IMR-90 (cell line): ENCODE data around the gene CYGB. TPM values are rescaled to one million over a fixed set of nuclear protein-coding genes. Genes with fewer than 3 reads are reported as not detected.

Experiments used
- ATAC-seq: fragments of 200-7000 bp; cut with Tn5 transposase; 2 replicates; pipeline ENCODE4 v1.9.1; 2020; ENCODE audit warnings: low read depth, mild to moderate bottlenecking, moderate library complexity
- BruUV-seq: library from RNA; stranded (reverse); fragments of 400-500 nt; replicated peaks from 2 replicates; lab custom pipeline; 2021; lab: Mats Ljungman, UMichigan
- CTCF ChIA-PET: fragments of 300-600 bp; formaldehyde crosslinking; extraction: SDS; loops from one replicate; lab custom pipeline; 2021; ENCODE audit warnings: antibody characterized with exemption; lab: Yijun Ruan, JAX
- POLR2A ChIA-PET: fragments of 300-600 bp; sonication (Branson Sonifier 250); formaldehyde crosslinking; loops from one replicate; lab custom pipeline; 2022; ENCODE audit warnings: antibody characterized with exemption; ENCODE audit not compliant: unreplicated experiment; lab: Charles Lee
- DNase-seq: peaks from one replicate; pipeline ENCODE4 v3.0.0; 2013
- H2AFZ ChIP-seq: replicated peaks from 2 replicates; pipeline ENCODE3; 2013; ENCODE audit warnings: low read length, mild to moderate bottlenecking; ENCODE audit not compliant: poor library complexity
- H2AK5ac ChIP-seq: 2 replicates; pipeline ENCODE4 v1.6.1; 2013; ENCODE audit warnings: low read depth, low read length, inconsistent platforms
- H2AK9ac ChIP-seq: replicated peaks from 2 replicates; pipeline ENCODE3; 2013; ENCODE audit warnings: mild to moderate bottlenecking, low read depth, low read length, moderate library complexity; ENCODE audit not compliant: poor library complexity
- H2BK120ac ChIP-seq: 2 replicates; pipeline ENCODE4 v1.6.1; 2013; ENCODE audit warnings: low read depth, low read length, inconsistent platforms
- H2BK15ac ChIP-seq: 3 replicates; pipeline ENCODE4 v1.6.1; 2013; ENCODE audit warnings: low read depth, low read length, inconsistent platforms
- H2BK20ac ChIP-seq: 2 replicates; pipeline ENCODE4 v1.6.1; 2013; ENCODE audit warnings: low read depth, mild to moderate bottlenecking, inconsistent platforms, low read length, moderate library complexity
- H2BK5ac ChIP-seq: 2 replicates; pipeline ENCODE4 v1.6.1; 2013; ENCODE audit warnings: mild to moderate bottlenecking, low read depth, low read length, inconsistent platforms; ENCODE audit not compliant: poor library complexity, severe bottlenecking
- H3K14ac ChIP-seq: replicated peaks from 2 replicates; pipeline ENCODE4 v1.6.1; 2013; ENCODE audit warnings: low read depth, low read length, inconsistent platforms
- H3K18ac ChIP-seq: 2 replicates; pipeline ENCODE4 v1.6.1; 2013; ENCODE audit warnings: low read depth, low read length, control low read depth
- H3K23ac ChIP-seq: 2 replicates; pipeline ENCODE4 v1.6.1; 2013; ENCODE audit warnings: low read depth, low read length, inconsistent platforms
- H3K27ac ChIP-seq: 2 replicates; pipeline ENCODE4 v1.5.1; 2013; ENCODE audit warnings: mild to moderate bottlenecking, control low read depth, low read length; ENCODE audit not compliant: insufficient read depth
- H3K27me3 ChIP-seq: 2 replicates; pipeline ENCODE4 v1.6.1; 2013; ENCODE audit warnings: low read length; ENCODE audit not compliant: control insufficient read depth, insufficient read depth
- H3K36me3 ChIP-seq: 2 replicates; pipeline ENCODE4 v1.6.1; 2013; ENCODE audit warnings: low read length, mixed read lengths; ENCODE audit not compliant: control insufficient read depth, insufficient read depth
- H3K4ac ChIP-seq: 2 replicates; pipeline ENCODE4 v1.6.1; 2013; ENCODE audit warnings: low read depth, low read length, inconsistent platforms
- H3K4me1 ChIP-seq: 2 replicates; pipeline ENCODE4 v1.6.1; 2013; ENCODE audit warnings: low read length, mixed read lengths; ENCODE audit not compliant: control insufficient read depth, insufficient read depth
- H3K4me2 ChIP-seq: 2 replicates; pipeline ENCODE4 v1.6.1; 2013; ENCODE audit warnings: low read depth, mild to moderate bottlenecking, control low read depth, low read length, moderate library complexity
- H3K4me3 ChIP-seq: 2 replicates; pipeline ENCODE4 v1.5.1; 2013; ENCODE audit warnings: low read depth, mild to moderate bottlenecking, control low read depth, low read length, moderate library complexity; ENCODE audit not compliant: insufficient read depth
- H3K56ac ChIP-seq: 2 replicates; pipeline ENCODE4 v1.6.1; 2013; ENCODE audit warnings: low read length, inconsistent platforms; ENCODE audit not compliant: insufficient read depth; ENCODE audit errors: extremely low read depth
- H3K79me1 ChIP-seq, 2 experiments: 2 replicates each; pipeline ENCODE4 v1.6.1; 2013; ENCODE audit warnings: low read length in 2 of 2, inconsistent platforms in 1 of 2, low read depth in 1 of 2
- H3K9ac ChIP-seq: 2 replicates; pipeline ENCODE4 v1.6.1; 2013; ENCODE audit warnings: low read depth, low read length, control low read depth
- H3K9me1 ChIP-seq: 2 replicates; pipeline ENCODE4 v1.6.1; 2013; ENCODE audit warnings: low read length, inconsistent platforms; ENCODE audit not compliant: insufficient read depth
- H3K9me3 ChIP-seq: 2 replicates; pipeline ENCODE4 v1.6.1; 2013; ENCODE audit warnings: low read length; ENCODE audit not compliant: control insufficient read depth, insufficient read depth
- H4K20me1 ChIP-seq: 2 replicates; pipeline ENCODE4 v1.6.1; 2013; ENCODE audit warnings: low read length, inconsistent platforms; ENCODE audit not compliant: insufficient read depth
- H4K5ac ChIP-seq: 2 replicates; pipeline ENCODE4 v1.6.1; 2013; ENCODE audit warnings: mild to moderate bottlenecking, low read depth, low read length, control low read depth
- H4K8ac ChIP-seq, 2 experiments: 2 replicates each; pipeline ENCODE4 v1.6.1; 2013; ENCODE audit warnings: low read depth in 2 of 2, low read length in 2 of 2, control low read depth in 1 of 2, inconsistent platforms in 1 of 2
- H4K91ac ChIP-seq: 2 replicates; pipeline ENCODE4 v1.6.1; 2013; ENCODE audit warnings: low read depth, low read length, inconsistent platforms; ENCODE audit not compliant: insufficient read depth
- CEBPB ChIP-seq: IDR thresholded peaks from 2 replicates; pipeline ENCODE4 v1.6.1; 2012; ENCODE audit warnings: low read depth, low read length, improper control_type of control experiment
- CTCF ChIP-seq: conservative IDR thresholded peaks from 2 replicates; pipeline ENCODE4 v1.5.1; 2012; ENCODE audit warnings: mild to moderate bottlenecking, low read depth, low read length, improper control_type of control experiment
- ELK1 ChIP-seq: fragments of 150-350 bp; IDR thresholded peaks from 2 replicates; pipeline ENCODE4 v1.6.1; 2016; ENCODE audit warnings: low read depth, mild to moderate bottlenecking, low read length, moderate library complexity, borderline replicate concordance
- MAZ ChIP-seq: IDR thresholded peaks from 2 replicates; pipeline ENCODE4 v1.6.1; 2012; ENCODE audit warnings: low read depth, mild to moderate bottlenecking, low read length, improper control_type of control experiment, moderate library complexity, borderline replicate concordance
- NFE2L2 ChIP-seq: fragments of 150-350 bp; IDR thresholded peaks from 2 replicates; pipeline ENCODE4 v1.6.1; 2016; ENCODE audit warnings: low read depth, mild to moderate bottlenecking, low read length
- RFX5 ChIP-seq: IDR thresholded peaks from 2 replicates; pipeline ENCODE4 v1.8.0; 2012; ENCODE audit warnings: low read depth, mild to moderate bottlenecking, low read length, moderate library complexity
- SMC3 ChIP-seq: fragments of 150-350 bp; IDR thresholded peaks from 2 replicates; pipeline ENCODE4 v1.6.1; 2016; ENCODE audit warnings: low read depth, mild to moderate bottlenecking, antibody characterized with exemption, low read length, moderate library complexity
- WGBS, 2 experiments: methylation state at CpG; one replicate each; pipeline versions ENCODE4 v1.1.5 to v1.1.7; 2013; ENCODE audit warnings: missing lambda C conversion rate in 2 of 2; ENCODE audit not compliant: insufficient read length in 1 of 2; ENCODE audit errors: extremely low coverage in 2 of 2; 5-methylcytosine and 5-hydroxymethylcytosine counted together
- dilution Hi-C: fragments of 300-500 bp; cut with HindIII; formaldehyde crosslinking; loops from one replicate; pipeline ENCODE4 v1.14.3; 2018; ENCODE audit warnings: low sequenced_read_pairs; ENCODE audit not compliant: unreplicated experiment
- in situ Hi-C: fragments of 300-500 bp; cut with MboI; formaldehyde crosslinking; loops from 3 replicates; pipeline ENCODE4 v1.14.3; 2019; ENCODE audit warnings: low sequenced_read_pairs, inconsistent platforms, mixed read lengths
- intact Hi-C: fragments of 100-400 bp; cut with micrococcal nuclease; formaldehyde crosslinking; loops from 2 replicates; pipeline ENCODE4 v1.10.0; 2022
- polyA plus RNA-seq, 3 experiments: library from polyadenylated mRNA; depleted of rRNA; stranded (reverse); fragments of >200 nt; gene quantifications; 2 replicates each; pipeline ENCODE4 v1.2.3, GENCODE V29; 2012; ENCODE audit warnings: low replicate concordance in 1 of 3
- total RNA-seq: library from RNA; depleted of rRNA; stranded (reverse); fragments of >200 nt; gene quantifications from 2 replicates; pipeline ENCODE4 v1.2.3, GENCODE V29; 2012

CYGB gene
- total and polyA plus RNA-seq, 2 of the 4 experiments (the other 2 are of a cell fraction) = 1.3 to 2.9 TPM

- Histone ChIP-seq H3K9ac (no peak overlapping the region), H4K20me1 (no peaks in the 10 kb centered on the region), H3K9me3 (no peaks in the 10 kb centered on the region), H3K18ac (no peak overlapping the region), H2AFZ (no peak overlapping the region), H2AK9ac (no peak overlapping the region), H3K14ac (no peak overlapping the region), H3K4me2 (no peak overlapping the region; the same call in 1 of the 2 replicates), H2AK5ac (peak overlapping the region; percentile 44; the same call in 1 of the 2 replicates), H3K36me3 (peaks cover 7% of the 10 kb centered on the region; the same call in 1 of the 2 replicates), H4K91ac (no peak overlapping the region), H3K79me1 (peaks cover 0 to 18% of the 10 kb centered on the region in 2 experiments; a peak in 1 of 4 replicates), H4K8ac (no peak overlapping the region), H3K4me1 (peaks cover 14% of the 10 kb centered on the region), H3K4me3 (no peak overlapping the region), H3K9me1 (peaks cover 14% of the 10 kb centered on the region), H4K5ac (no peak overlapping the region), H3K4ac (no peak overlapping the region), H3K23ac (no peak overlapping the region), H3K56ac (no peak overlapping the region), H2BK15ac (no peak overlapping the region), H2BK5ac (no peak overlapping the region), H3K27ac (no peak overlapping the region), H2BK120ac (no peak overlapping the region), H3K27me3 (peaks cover 2% of the 10 kb centered on the region; the same call in 1 of the 2 replicates), H2BK20ac (no peak overlapping the region)
- intact Hi-C loops = loop anchor here (10.0 kb wide), 1 partner anchor 530 kb away; no protein-coding TSS in a partner anchor
- dilution Hi-C loops = no loop called here
- BruUV-seq = no TSS peak
- 100% methylated on average over 1 of the region's 7 CpGs; no CpG with 5 or more reads in 1 of the 2 experiments for WGBS, 2 experiments
- CTCF ChIA-PET = no interaction called here
- POLR2A ChIA-PET = no interaction called here
- no peak for DNase-seq
- in situ Hi-C loops = no loop called here
- ATAC-seq = no peak
- TF ChIP-seq NFE2L2 = no peak
- TF ChIP-seq ELK1 = no peak
- no peak for TF ChIP-seq CEBPB
- TF ChIP-seq CTCF = no peak
- no peak for TF ChIP-seq RFX5
- TF ChIP-seq MAZ = no peak
- TF ChIP-seq SMC3 = no peak
These were observed 2.4 kb downstream of the CYGB start for GRCh38 chr17:76534831-76535732.
